DMS53 treated with DMSO at 0.1 percent for 48 hours (cell line): ENCODE measurements around the gene RABL6.
A peak's percentile ranks its signal among the peaks of the same experiment; 100 is the strongest.
"Not testable (repeated sequence)": the region's sequence is repeated elsewhere in the genome, so short reads cannot be mapped to it uniquely, and the experiment has no call there.

ENCODE experiments used
- DNase-seq: peaks from one replicate; lab custom pipeline; 2025; ENCODE audit not compliant: unreplicated experiment; lab: John Stamatoyannopoulos, UW

Gene RABL6

DNA sequence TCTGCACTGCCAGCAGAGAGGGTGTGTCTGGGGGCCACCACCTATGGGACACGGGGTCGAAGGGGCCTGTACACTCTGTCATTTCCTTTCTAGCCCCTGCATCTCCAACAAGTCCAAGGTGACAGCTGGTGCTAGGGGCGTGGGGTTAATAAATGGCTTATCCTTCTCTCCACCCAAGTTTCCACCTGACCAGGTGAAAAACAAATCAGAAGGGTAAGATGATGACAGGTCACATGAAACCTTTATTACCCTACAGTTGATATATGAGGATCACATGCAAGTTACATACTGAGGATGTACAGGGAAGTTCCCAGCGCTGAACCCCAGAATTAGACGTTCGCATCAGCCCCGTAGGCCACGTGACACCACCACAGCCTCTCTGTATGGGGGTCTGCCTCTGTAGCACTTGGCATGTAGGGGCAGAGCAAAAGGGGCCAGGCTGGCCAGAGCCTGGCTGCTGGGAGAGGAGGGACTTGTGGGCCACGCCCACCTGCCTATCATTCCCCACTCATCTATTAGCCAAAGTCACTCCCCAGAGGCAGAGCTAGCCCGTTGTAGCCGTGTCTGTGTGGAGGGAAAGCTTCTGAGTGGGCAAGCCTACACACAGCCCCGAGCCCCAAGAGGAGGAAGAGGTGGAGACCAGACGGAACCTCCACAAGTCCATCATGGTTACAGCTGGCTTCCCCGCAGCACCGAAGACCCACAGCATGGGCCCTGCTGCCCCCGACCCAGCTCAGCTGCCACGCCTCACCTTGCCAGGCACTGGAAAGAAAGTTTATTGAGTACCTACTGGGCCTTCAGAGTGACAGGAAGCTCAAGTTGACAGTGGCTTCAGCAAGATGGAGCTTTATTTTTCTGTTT, 14.4 kb upstream of the RABL6 start:
- DNase-seq: no peak

DNA sequence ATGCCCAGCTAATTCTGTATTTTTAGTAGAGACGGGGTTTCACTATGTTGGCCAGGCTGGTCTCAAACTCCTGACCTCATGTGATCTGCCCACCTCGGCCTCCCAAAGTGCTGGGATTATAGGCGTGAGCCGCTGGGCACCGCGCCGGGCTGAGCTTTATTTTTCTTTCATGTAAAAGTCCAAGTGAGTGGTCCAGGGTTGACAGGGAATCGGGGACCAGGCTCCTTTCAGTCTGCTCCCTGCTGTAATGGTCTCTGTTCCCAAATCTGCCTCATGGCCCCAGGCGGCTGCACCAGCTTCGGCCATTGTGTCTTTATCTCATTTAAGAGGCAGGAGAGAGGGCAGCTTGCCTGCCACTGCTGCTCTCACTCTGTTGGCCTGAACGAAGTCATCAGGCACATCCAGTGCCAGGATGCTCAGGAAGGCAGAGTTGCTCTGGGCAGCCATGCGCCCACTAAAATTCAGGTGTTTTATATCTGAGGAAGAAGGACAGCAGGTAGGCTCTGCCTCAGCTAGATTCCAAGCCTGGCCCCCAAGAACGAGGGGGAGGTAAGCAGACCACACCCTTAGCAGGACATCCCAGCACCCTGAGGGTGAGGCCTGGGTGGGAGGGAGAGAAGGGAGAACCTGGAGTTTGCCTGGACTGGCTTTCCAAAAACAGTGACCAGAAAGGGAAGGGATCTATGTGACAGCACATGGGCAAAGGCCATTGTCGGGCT, 13.3 kb upstream of the RABL6 start:
- no peak for DNase-seq

DNA sequence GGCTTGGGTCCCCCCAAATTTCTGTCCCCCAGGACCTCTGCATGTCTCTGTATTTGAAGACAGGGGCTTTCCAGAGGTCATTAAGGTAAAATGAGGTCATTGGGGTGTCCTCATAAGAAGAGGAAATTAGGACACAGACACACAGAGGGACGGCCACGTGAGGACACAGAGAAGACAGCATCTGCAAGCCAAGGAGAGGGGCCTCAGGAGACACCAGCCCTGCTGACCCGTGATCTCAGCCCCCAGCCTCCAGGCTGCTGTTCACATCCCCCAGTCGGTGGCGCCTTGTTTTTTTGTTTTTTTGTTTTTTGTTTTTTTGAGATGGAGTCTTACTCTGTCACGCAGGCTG, 12.8 kb upstream of the RABL6 start:
- no peak for DNase-seq

DNA sequence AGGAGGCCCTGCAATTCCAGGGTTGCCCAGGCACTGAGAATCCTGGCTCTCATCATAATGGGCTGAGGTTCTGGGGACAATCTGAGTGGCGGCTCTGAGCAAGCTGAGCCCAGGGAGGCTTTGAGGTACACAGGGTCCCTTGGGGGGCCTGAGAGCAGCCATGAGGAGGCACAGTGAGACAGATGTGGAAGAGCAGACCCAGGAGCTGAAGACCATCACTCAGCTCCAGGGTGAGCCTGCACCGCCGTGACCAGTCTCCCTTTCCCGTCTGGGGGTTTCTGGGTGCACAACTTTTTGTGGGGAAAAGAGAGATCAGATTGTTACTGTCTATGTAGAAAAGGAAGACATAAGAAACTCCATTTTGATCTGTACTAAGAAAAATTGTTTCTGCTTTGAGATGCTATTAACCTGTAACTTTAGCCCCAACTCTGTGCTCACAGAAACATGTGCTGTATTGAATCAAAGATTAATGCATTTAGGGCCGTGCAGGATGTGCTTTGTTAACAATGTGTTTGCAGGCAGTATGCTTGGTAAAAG, 11.4 kb upstream of the RABL6 start, which contains the start of gene CCDC183:
CCDC183 (plus strand) TSS at position 101 of the 537 bp plus-strand sequence; CDS start at position 161, 60 bp downstream.
- DNase-seq: no peak

DNA sequence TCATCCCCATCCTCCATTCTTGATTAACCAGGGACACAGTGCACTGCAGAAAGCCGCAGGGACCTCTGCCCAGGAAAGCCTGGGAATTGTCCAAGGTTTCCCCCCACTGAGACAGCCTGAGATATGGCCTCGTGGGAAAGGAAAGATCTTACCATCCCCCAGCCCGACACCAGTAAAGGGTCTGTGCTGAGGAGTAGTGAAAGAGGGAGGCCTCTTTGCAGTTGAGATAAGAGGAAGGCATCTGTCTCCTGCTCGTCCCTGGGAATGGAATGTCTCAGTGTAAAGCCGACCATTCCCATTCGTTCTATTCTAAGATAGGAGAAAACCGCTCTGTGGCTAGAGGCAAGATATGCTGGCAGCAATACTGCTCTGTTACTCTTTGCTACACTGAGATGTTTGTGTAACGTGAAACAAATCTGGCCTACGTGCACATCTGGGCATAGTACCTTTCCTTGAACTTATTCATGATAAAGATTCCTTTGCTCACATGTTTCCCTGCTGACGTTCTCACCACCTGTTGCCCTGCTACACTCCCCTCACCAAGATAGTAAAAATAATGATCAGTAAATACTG, 10.9 kb upstream of the RABL6 start:
- DNase-seq: not testable (repeated sequence)

DNA sequence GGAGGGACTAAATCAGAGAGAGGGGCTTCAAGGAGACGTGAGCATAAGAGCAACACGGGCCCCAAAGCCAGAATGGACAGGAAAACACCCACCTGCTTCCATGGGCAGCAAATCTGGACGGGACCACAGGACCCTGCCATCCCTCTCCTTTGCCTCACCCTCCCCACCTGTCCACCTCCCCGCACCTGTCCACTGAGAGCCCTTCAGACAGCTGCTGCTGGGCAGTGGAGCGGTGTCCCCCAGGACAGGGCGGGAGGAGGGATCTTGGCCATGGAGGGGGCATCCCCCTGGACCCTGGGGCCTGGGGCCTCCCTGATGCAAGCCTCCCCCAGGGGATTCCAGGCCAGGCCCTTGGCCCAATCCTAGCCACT, 9.1 kb upstream of the RABL6 start:
- DNase-seq: no peak

DNA sequence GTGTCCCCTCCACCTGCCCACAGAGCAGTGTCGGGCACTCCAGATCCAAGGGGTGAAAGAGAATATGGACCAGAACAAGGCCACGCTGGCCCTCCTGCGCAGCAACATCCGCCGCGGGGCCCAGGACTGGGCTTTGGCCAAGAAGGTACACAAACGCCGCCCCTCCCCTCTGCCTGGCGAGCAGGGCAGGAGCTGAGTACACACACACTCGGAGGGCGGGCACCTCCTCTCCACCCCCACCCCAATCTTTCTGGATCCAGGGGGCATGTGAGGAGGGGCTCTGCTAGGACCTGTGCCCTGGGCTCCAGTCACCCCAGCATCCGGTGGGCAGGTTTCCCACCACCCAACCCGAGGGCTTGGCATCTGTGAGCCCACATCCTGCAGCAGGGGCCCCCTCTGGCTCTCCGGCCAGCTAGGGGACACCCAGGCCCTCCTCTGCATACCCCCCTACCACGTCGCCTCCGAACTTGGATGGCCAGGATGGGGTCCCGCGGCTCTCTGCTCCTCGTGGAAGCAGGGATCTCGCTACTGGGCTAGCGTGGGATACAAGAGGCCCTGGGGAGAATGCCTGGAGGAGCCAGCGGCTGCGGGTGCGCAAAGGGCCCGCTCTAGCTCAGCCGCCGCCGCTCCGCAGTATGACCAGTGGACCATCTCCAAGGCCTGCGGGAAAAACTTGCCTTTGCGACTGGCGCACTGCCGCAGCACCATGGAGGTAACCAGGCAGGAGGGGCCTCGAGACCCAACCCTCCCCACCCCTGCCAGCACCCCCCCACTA, 8.5 kb upstream of the RABL6 start:
- peak; percentile 49 for DNase-seq

DNA sequence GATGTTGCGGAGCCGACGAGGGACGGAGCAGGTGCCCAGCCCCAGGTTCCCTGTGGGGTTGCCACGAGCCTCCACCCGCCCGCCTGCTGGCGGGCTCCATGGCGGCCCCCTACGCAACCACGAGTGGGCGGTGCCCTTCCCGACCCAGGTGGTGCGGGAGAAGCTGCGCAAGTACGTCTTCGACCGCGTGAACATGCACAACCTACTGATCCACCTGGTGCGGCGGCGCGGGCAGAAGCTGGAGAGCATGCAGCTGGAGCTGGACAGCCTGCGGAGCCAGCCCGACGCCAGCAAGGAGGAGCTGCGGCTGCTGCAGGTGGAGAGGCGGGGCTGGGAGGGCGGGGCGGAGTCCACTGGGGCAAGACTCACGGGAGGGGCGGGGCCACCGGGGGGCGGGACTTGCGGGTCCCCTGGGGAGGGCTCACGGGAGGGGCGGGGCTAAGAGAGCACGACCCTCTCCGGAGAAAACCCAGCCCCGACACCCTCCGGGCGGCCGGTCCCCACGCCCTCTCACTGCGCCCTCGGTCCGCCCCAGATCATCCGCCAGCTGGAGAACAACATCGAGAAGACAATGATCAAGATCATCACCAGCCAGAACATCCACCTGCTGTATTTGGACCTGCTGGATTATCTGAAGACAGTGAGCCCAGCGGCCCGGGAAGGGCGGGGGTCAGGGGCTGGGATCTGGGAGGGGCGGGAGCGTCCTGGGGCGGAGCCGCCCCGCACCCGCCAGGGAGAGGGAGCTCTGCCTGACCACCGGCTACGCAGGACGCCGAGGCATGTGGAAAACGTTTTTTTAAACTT, 7.7 kb upstream of the RABL6 start:
- DNase-seq: peak; percentile 81

DNA sequence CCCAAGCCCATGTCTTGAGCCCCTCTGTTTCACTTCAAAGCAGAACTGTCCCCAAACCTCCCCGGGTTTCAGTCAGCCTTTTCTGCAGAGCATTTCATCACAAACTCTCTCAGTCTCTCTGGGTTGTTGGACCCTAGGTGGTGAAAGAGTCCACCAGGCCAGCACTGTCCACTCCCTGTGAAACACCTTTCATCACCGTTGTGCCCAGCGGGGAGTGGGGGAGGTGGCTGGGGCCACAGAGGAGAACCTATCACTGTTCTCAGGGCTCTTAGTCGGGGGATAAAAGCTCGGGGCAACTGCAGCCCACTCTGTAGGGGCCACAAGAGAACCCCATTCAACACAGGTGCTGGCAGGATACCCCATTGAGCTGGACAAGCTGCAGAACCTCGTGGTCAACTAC, 5.4 kb upstream of the RABL6 start:
- no peak for DNase-seq

DNA sequence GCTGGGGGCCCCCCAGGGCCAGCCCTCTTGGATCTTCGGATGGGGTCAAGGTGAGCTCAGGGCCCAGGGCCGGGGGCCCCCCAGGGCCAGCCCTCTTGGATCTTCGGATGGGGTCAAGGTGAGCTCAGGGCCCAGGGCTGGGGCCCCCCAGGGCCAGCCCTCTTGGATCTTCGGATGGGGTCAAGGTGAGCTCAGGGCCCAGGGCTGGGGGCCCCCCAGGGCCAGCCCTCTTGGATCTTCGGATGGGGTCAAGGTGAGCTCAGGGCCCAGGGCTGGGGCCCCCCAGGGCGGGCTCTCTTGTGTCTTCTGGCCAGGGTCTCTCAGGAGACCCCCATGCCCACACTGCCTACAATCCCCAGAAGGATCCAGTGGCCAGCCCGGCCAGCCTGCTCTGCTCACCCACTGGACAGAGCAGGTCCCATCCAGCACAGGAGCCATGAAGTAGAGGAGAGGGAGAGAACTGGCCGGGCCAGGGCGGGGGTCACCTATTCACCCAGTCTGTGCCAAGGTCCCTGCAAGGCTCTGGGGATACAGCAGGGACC, 4.7 kb upstream of the RABL6 start:
- DNase-seq: not testable (repeated sequence)

DNA sequence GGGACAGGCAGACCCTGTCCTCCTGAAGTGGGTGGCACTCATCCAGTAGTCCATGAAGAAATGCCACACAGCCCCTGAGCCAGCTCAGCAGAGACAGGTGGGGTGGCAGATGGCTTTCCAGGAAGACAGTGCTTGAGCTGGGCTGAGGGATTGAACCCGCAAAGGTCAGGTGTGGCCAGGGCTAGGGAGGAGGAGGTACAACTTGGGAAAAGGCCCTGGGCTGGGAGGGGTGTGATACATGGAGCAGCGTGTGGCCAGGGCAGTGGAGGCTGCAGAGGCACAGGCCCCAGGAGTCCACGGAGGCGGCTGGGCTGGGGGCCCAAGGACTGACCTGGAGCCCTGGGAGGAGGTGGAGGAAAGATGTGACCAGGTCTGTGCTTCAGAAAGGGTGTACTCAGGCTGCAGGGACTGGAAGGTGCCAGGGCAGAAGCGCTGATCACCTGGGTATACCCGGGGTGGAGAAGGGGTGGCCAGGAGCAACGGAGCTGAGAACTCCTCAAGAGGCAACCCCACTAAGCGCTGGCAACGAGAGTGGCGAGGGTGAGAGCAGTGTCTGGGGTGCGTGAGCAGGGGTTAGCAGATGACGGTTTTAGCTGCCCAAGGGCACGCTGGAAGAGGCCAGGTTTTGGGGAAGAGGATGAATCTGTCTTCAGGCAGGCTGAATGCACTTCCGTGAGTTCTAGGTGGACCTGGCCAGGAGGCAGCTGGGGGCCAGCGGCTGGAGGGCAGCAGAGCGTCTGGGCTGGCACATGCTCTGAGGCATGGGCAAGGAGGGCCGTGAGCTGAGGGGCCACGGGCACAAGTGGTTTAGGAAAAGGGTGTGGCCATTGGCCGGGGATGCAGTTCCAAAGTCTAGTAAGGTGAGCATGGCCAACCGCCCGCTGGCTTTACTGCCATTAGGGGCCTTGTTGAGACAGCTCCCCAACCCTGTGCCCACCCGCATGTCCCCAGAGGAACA, 3.9 kb upstream of the RABL6 start:
- no peak for DNase-seq

DNA sequence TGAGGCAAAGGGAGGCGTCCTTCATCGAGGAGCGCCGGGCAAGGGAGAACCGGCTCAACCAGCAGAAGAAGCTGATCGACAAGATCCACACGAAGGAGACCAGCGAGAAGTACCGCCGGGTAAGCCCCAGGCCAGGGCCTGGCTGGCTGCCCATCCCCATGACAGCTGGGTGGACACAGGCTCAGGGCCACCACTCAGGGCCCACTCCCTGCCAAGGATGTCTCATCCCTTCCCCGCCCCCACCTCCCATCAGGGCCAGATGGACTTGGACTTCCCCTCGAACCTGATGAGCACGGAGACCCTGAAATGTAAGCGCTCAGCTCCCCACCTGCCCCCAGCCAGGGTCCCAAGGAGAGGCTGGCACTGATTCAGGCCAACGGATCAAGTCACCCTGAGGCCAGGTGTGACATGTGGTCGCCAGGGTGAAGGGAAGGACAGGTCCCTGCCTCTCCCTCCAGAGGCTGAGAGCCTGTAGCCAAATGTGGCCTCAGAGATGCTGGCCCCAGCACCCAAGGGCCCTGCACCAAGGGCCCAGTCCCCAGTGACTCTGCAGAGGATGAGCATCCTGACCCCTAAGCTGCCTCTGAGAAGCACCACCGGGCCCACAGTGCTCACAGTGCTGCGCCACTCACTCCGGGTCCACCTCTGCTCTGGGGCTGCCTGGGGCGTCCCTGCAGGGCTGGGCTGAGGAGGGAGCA, 3.1 kb upstream of the RABL6 start:
- DNase-seq: no peak

DNA sequence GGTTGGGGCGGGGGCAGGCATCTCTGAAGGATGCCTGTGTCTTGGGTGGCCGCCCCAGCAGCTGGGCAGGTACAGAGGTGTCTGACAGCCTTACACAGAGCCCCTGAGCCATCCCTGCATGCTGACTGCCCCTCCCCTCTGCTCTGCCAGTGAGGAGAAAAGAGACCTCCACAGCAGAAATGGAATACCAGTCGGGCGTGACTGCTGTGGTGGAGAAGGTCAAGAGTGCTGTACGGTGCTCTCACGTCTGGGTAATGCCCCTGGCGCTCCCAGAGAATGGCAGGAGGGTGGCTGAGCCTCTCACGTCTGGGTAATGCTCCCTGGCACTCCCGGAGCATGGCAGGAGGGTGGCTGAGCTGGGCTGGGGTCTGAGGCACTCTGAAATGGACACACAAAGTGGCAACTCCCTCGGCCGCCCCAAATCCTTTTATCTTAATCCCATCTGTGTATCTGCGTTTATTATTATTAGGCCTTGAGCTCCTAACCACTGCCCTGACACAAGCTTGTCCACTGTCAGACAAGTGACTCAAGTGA, 2.5 kb upstream of the RABL6 start:
- no peak for DNase-seq

DNA sequence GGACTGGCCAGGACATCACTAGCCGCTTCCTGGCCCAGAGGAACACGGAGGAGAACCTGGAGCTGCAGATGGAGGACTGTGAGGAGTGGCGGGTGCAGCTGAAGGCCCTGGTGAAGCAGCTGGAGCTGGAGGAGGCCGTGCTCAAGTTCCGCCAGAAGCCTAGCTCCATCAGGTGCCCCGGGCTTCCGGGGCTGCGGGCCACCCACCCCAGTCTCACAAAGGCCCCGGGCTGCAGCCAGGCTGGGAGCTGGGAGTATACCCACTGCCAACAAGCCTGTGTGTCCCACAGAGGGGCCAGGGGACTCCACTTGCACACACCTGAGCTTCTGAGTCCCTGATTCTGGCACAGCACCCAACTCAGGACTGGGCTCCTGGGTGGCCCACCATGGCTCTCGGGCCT, 1.7 kb upstream of the RABL6 start:
- DNase-seq: no peak

DNA sequence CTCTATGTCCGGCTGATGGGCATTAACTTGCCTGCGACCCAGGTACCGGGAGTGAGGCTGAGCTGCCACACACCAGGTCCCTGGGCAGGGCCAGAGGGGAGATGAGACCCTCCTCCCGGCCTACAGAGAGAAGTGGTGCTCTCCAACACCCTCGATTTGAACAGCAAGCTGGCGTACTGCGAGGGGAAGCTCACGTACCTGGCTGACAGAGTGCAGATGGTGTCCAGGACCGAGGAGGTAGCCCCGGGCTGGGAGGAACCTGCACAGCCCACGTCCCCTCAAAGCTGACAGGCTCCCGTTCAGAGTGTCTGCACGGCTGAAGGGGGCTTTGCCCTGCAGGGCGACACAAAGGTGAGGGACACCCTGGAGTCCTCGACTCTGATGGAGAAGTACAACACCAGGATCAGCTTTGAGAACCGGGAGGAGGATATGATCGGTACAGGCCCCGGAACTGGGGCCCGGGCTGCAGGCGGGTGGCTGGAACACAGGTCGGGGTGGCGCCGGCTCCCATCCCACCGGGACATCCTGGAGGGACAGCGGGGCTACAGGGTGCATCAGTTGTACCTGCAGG, 1.0 kb upstream of the RABL6 start:
- no peak for DNase-seq

DNA sequence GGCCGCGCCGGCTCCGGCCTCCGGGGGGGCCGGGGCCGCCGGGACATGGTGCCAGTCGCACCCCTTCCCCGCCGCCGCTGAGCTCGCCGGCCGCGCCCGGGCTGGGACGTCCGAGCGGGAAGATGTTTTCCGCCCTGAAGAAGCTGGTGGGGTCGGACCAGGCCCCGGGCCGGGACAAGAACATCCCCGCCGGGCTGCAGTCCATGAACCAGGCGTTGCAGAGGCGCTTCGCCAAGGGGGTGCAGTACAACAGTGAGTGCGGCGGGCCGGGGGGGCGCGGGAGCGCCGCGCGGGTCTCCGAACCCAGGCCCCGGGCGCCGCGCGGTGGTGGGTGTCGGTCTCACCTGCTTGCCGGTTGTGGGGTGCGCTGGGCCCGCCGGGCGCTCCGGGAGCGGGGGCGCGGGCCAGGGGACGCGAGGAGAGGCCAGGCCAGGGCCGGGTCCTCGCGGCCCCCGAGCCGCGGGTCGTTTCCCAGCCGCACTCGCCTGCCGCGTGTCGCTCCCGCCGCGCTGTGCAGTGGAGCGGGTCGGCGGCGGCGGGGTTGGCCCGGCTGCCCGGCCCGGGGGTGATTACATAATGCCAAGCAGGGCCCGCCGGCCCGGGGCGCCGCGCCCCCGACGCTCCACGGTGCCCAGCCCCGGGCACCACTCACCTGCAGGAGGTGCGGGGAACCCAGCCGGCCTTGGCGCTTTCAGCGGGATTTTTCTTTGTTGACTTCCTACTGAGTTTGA, 492 bp downstream of the RABL6 start:
- no peak for DNase-seq

DNA sequence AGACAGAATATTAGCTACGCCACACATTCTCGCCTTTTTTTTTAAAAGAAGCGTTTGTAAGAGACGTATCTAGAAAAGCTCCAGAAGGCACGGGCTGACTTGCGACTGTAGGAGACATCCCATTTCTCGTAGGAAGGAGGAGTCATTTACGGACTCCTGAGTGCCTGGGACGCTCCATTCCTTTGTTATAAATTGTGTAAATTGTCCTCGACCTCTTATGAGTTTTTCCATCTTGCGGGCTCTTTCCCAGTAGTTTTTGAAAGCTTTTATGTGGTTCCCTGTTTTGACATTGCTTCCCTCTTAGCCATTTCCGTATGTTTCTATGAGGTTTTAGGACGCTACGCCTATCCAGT, 1.0 kb downstream of the RABL6 start:
- DNase-seq: no peak
